ENCODE results near the gene HDX.
A peak's percentile ranks its signal among the peaks of the same experiment; 100 is the strongest.
"Not testable (repeated sequence)": the region's sequence is repeated elsewhere in the genome, so short reads cannot be mapped to it uniquely, and the experiment has no call there.

Gene HDX

GRCh38 chrX:84501798-84502628, at the start of gene HDX:
TSS of gene HDX (minus strand) at chrX:84502453. CDS start at chrX:84475397, 27,056 bp downstream.
- DNase-seq = peak; percentile 58 to 62

GRCh38 chrX:84541315-84541714, 39.1 kb upstream of the HDX start:
- DNase-seq = not testable (repeated sequence)

- not testable (repeated sequence) for DNase-seq
Measured at GRCh38 chrX:84537627-84538026, 35.4 kb upstream of the HDX start.

GRCh38 chrX:84488426-84488825, 13.8 kb downstream of the HDX start:
- no peak for DNase-seq

- no peak for DNase-seq
Measured at GRCh38 chrX:84487365-84488353, 14.6 kb downstream of the HDX start.

- DNase-seq = no peak
Measured at GRCh38 chrX:84479086-84479485, 23.2 kb downstream of the HDX start.

- DNase-seq = no peak
Measured at GRCh38 chrX:84477114-84477513, 25.1 kb downstream of the HDX start.

- DNase-seq = no peak
Measured at GRCh38 chrX:84475596-84475995, 26.7 kb downstream of the HDX start.

- no peak for DNase-seq
Measured at GRCh38 chrX:84475101-84475500, 27.2 kb downstream of the HDX start.

- no peak for DNase-seq
Measured at GRCh38 chrX:84469226-84469625, 33.0 kb downstream of the HDX start.

GRCh38 chrX:84467898-84468297, 34.4 kb downstream of the HDX start:
- no peak for DNase-seq

GRCh38 chrX:84453351-84454246, 48.7 kb downstream of the HDX start:
- DNase-seq = no peak

- no peak for DNase-seq
Measured at GRCh38 chrX:84441143-84441542, 61.1 kb downstream of the HDX start.

GRCh38 chrX:84415140-84415539, 87.1 kb downstream of the HDX start:
- DNase-seq = no peak

- no peak for DNase-seq
Measured at GRCh38 chrX:84363663-84364062, 138.6 kb downstream of the HDX start.

- no peak for DNase-seq
Measured at GRCh38 chrX:84363051-84363450, 139.2 kb downstream of the HDX start.

GRCh38 chrX:84362184-84362838, 139.9 kb downstream of the HDX start:
- no peak for DNase-seq

GRCh38 chrX:84358271-84358670, 144.0 kb downstream of the HDX start:
- no peak for DNase-seq

GRCh38 chrX:84357296-84357695, 145.0 kb downstream of the HDX start:
- DNase-seq = no peak

GRCh38 chrX:84340968-84341367, 161.3 kb downstream of the HDX start:
- DNase-seq = no peak

- no peak for DNase-seq
Measured at GRCh38 chrX:84339507-84340364, 162.5 kb downstream of the HDX start.

All from activated CD4-positive, alpha-beta T cell treated with anti-CD3 and anti-CD28 coated beads, Interleukin-2, amount 50 U/mL, for 4 hours (primary cell).